Omental fat pad (tissue), 4 donors: ENCODE data around the gene EFEMP2. TPM values are rescaled to one million over a fixed set of nuclear protein-coding genes. Genes with fewer than 3 reads are reported as not detected.

Experiments
- ATAC-seq: fragments of 150-250 bp; one replicate; pipeline ENCODE4 v1.9.1; 2016; ENCODE audit warnings: mild to moderate bottlenecking, moderate library complexity; ENCODE audit not compliant: low FRiP score
- DNase-seq: peaks from one replicate; pipeline ENCODE4 v3.0.0-alpha.2; 2019; ENCODE audit warnings: low spot score
- CTCF ChIP-seq, 3 donors: fragments of 450-650 bp; IDR thresholded peaks; one replicate each; pipeline ENCODE4 v1.5.1; 2016 to 2017; ENCODE audit warnings: antibody characterized with exemption in 3 of 3, mild to moderate bottlenecking in 3 of 3, moderate library complexity in 2 of 3
- total RNA-seq, 4 donors: library from RNA; depleted of rRNA; stranded (reverse); fragments of >200 nt; gene quantifications; one replicate each; pipeline ENCODE4 v1.1.0, GENCODE V29; 2016

The EFEMP2 gene
- total RNA-seq, 4 donors from 2014 or later, result 39.4 to 81.8 (median 66.1) TPM

- TF ChIP-seq CTCF (IDR thresholded peaks at IDR 0.05), result no peak
- DNase-seq (no peak), ATAC-seq (peak; percentile 0)
Observed at GRCh38 chr11:65887723-65888162, 15.1 kb upstream of the EFEMP2 start.

- TF ChIP-seq CTCF (IDR thresholded peaks at IDR 0.05), result no peak
- DNase-seq, result no peak
Observed at GRCh38 chr11:65886826-65887722, 14.5 kb upstream of the EFEMP2 start.

GRCh38 chr11:65885808-65886536 lies 13.4 kb upstream of the EFEMP2 start:
- TF ChIP-seq CTCF (IDR thresholded peaks at IDR 0.05), result no peak
- no peak for DNase-seq
- no peak for ATAC-seq

More at GRCh38 chr11:65886826-65887722, 14.5 kb upstream of the EFEMP2 start:
- ATAC-seq, result no peak

GRCh38 chr11:65885231-65885630 lies 12.6 kb upstream of the EFEMP2 start:
- ATAC-seq (no peak), DNase-seq (no peak)
- no peak for TF ChIP-seq CTCF (IDR thresholded peaks at IDR 0.05)

- no peak for DNase-seq
- ATAC-seq, result no peak
- TF ChIP-seq CTCF (IDR thresholded peaks at IDR 0.05), result peak in 2 of 3 donors; percentile 89 to 98
Observed at GRCh38 chr11:65884716-65885092, 12.1 kb upstream of the EFEMP2 start.

- DNase-seq (no peak), ATAC-seq (no peak)
- TF ChIP-seq CTCF (IDR thresholded peaks at IDR 0.05), result no peak
Observed at GRCh38 chr11:65883786-65884715, 11.5 kb upstream of the EFEMP2 start.
